Ectodermal cell (in vitro differentiated cells): Measurements from ENCODE around the gene GIPC3.

Experiments
- H3K27ac ChIP-seq: 2 replicates; pipeline ENCODE4 v1.7.0; 2013; ENCODE audit warnings: mild to moderate bottlenecking, low read depth, low read length; ENCODE audit not compliant: insufficient read depth, poor library complexity, severe bottlenecking
- H3K27me3 ChIP-seq: 2 replicates; pipeline ENCODE4 v1.7.0; 2013; ENCODE audit warnings: mild to moderate bottlenecking, low read length; ENCODE audit not compliant: insufficient read depth, control insufficient read depth, poor library complexity, severe bottlenecking
- H3K36me3 ChIP-seq: one replicate; pipeline ENCODE4 v1.7.0; 2013; ENCODE audit warnings: low read length; ENCODE audit not compliant: control insufficient read depth, insufficient read depth
- H3K4me1 ChIP-seq: one replicate; pipeline ENCODE4 v1.7.0; 2013; ENCODE audit warnings: low read length; ENCODE audit not compliant: control insufficient read depth, insufficient read depth
- H3K4me3 ChIP-seq: 2 replicates; pipeline ENCODE4 v1.7.0; 2013; ENCODE audit warnings: low read depth, low read length, control low read depth; ENCODE audit not compliant: insufficient read depth
- H3K9me3 ChIP-seq: 2 replicates; pipeline ENCODE4 v1.7.0; 2013; ENCODE audit warnings: mild to moderate bottlenecking, low read length, moderate library complexity; ENCODE audit not compliant: control insufficient read depth
- WGBS, 2 experiments: methylation state at CpG; one replicate each; pipeline ENCODE4 v1.1.7; 2013; ENCODE audit warnings: missing lambda C conversion rate in 2 of 2; 5-methylcytosine and 5-hydroxymethylcytosine counted together

Gene GIPC3

GRCh38 chr19:3605361-3605760 is 20.1 kb downstream of the GIPC3 start:
- H3K27ac ChIP-seq = no peak overlapping the region
- whole genome bisulfite sequencing, 2 experiments = 85 to 93% methylated on average over 3 of the region's 3 CpGs

GRCh38 chr19:3605770-3606169 is 20.5 kb downstream of the GIPC3 start:
- H3K4me1 ChIP-seq = peaks cover 14% of the 10 kb centered on the region
- H3K27me3 ChIP-seq = peaks cover 35% of the 10 kb centered on the region
- H3K36me3 ChIP-seq = peaks cover 5% of the 10 kb centered on the region
- H3K27ac ChIP-seq = no peak overlapping the region
- no peak overlapping the region for H3K4me3 ChIP-seq
- WGBS, 2 experiments = 78 to 85% methylated on average over 5 of the region's 5 CpGs
- no peaks in the 10 kb centered on the region for H3K9me3 ChIP-seq

More at GRCh38 chr19:3605361-3605760, 20.1 kb downstream of the GIPC3 start:
- Histone ChIP-seq H3K36me3 (peaks cover 5% of the 10 kb centered on the region), H3K4me3 (no peak overlapping the region), H3K4me1 (peaks cover 14% of the 10 kb centered on the region), H3K27me3 (peaks cover 35% of the 10 kb centered on the region), H3K9me3 (no peaks in the 10 kb centered on the region)

- Histone ChIP-seq H3K4me1 (peaks cover 14% of the 10 kb centered on the region), H3K36me3 (peaks cover 6% of the 10 kb centered on the region), H3K4me3 (peak overlapping the region; percentile 25), H3K27ac (no peak overlapping the region), H3K27me3 (peaks cover 35% of the 10 kb centered on the region), H3K9me3 (no peaks in the 10 kb centered on the region)
- WGBS, 2 experiments = 21 to 23% methylated on average over 35 of the region's 35 CpGs
Measured at GRCh38 chr19:3606174-3606689, 21.0 kb downstream of the GIPC3 start.

- Histone ChIP-seq H3K27me3 (peaks cover 35% of the 10 kb centered on the region), H3K4me3 (peak within 1 kb of the TSS; percentile 25), H3K4me1 (peaks cover 14% of the 10 kb centered on the region), H3K27ac (no peak within 1 kb of the TSS), H3K9me3 (no peaks in the 10 kb centered on the region), H3K36me3 (peaks cover 11% of the 10 kb centered on the region)
- 3 to 5% methylated on average over 46 of the region's 46 CpGs for WGBS, 2 experiments
Measured at GRCh38 chr19:3606690-3607289, 21.5 kb downstream of the GIPC3 start, which contains the start of gene TBXA2R. Gene TBXA2R, minus strand, starts transcription at chr19:3606875. Its CDS starts 6,241 bp downstream, at chr19:3600634.

- peak overlapping the region; percentile 25 for H3K4me3 ChIP-seq
- WGBS, 2 experiments = 12 to 13% methylated on average over 22 of the region's 22 CpGs
- H3K4me1 ChIP-seq = peaks cover 14% of the 10 kb centered on the region
- no peak overlapping the region for H3K27ac ChIP-seq
- peaks cover 11% of the 10 kb centered on the region for H3K36me3 ChIP-seq
- H3K27me3 ChIP-seq = peaks cover 35% of the 10 kb centered on the region
- H3K9me3 ChIP-seq = no peaks in the 10 kb centered on the region
Measured at GRCh38 chr19:3607303-3608078, 22.2 kb downstream of the GIPC3 start.

GRCh38 chr19:3608079-3608641 is 22.9 kb downstream of the GIPC3 start:
- no peak overlapping the region for H3K27ac ChIP-seq
- 88% methylated on average over 3 of the region's 3 CpGs for WGBS, 2 experiments
- H3K36me3 ChIP-seq = peaks cover 11% of the 10 kb centered on the region
- H3K4me1 ChIP-seq = peaks cover 14% of the 10 kb centered on the region
- no peaks in the 10 kb centered on the region for H3K9me3 ChIP-seq
- H3K4me3 ChIP-seq = no peak overlapping the region
- H3K27me3 ChIP-seq = peaks cover 35% of the 10 kb centered on the region

GRCh38 chr19:3608750-3609322 is 23.6 kb downstream of the GIPC3 start:
- Histone ChIP-seq H3K27me3 (peaks cover 35% of the 10 kb centered on the region), H3K4me1 (peaks cover 14% of the 10 kb centered on the region), H3K36me3 (peaks cover 11% of the 10 kb centered on the region), H3K27ac (no peak overlapping the region), H3K9me3 (no peaks in the 10 kb centered on the region), H3K4me3 (no peak overlapping the region)
- 91 to 92% methylated on average over 21 of the region's 21 CpGs for WGBS, 2 experiments

GRCh38 chr19:3609779-3610719 is 24.8 kb downstream of the GIPC3 start:
- Histone ChIP-seq H3K9me3 (no peaks in the 10 kb centered on the region), H3K27me3 (peaks cover 31% of the 10 kb centered on the region), H3K36me3 (peaks cover 11% of the 10 kb centered on the region), H3K4me3 (no peak overlapping the region), H3K4me1 (peaks cover 14% of the 10 kb centered on the region), H3K27ac (no peak overlapping the region)
- 92 to 94% methylated on average over 24 of the region's 24 CpGs for WGBS, 2 experiments
